SU-DHL-6 (cell line): ENCODE measurements around the gene CACNG7.
"Not testable (repeated sequence)": the region's sequence is repeated elsewhere in the genome, so short reads cannot be mapped to it uniquely, and the experiment has no call there.

Experiments used
- H2AFZ ChIP-seq: fragments of 200-600 bp; sonication (generic); 2 replicates; pipeline ENCODE4 v1.6.1; 2014; ENCODE audit warnings: low read depth, mild to moderate bottlenecking, moderate library complexity, mixed read lengths, antibody characterized with exemption, low read length; ENCODE audit not compliant: severe bottlenecking
- H3F3A ChIP-seq: fragments of 200-600 bp; shearing (Covaris generic); 2 replicates; pipeline ENCODE4 v1.6.0; 2016; ENCODE audit warnings: antibody characterized with exemption, mild to moderate bottlenecking; ENCODE audit not compliant: insufficient read depth
- H3K27ac ChIP-seq: fragments of 200-600 bp; sonication (generic); 2 replicates; pipeline ENCODE4 v1.5.1; 2016; ENCODE audit warnings: low read depth, mild to moderate bottlenecking, low read length, moderate library complexity, mixed read lengths
- H3K27me3 ChIP-seq: fragments of 200-600 bp; sonication (generic), shearing (Covaris generic); 2 replicates; pipeline ENCODE4 v1.6.0; 2014; ENCODE audit warnings: mild to moderate bottlenecking, low read length
- H3K36me3 ChIP-seq: fragments of 200-600 bp; sonication (generic); 2 replicates; pipeline ENCODE4 v1.6.1; 2014; ENCODE audit warnings: mild to moderate bottlenecking, low read length, mixed read lengths
- H3K4me2 ChIP-seq: fragments of 300-600, 200-600 bp; shearing (Covaris generic), sonication (generic); 2 replicates; pipeline ENCODE4 v1.6.0; 2014; ENCODE audit warnings: low read length, low read depth, mild to moderate bottlenecking; ENCODE audit not compliant: poor library complexity, severe bottlenecking
- H3K4me3 ChIP-seq: fragments of 200-600 bp; sonication (generic); 2 replicates; pipeline ENCODE4 v1.5.1; 2014; ENCODE audit warnings: antibody characterized with exemption, low read length, mild to moderate bottlenecking, mixed read lengths; ENCODE audit not compliant: insufficient read depth, poor library complexity, severe bottlenecking
- H3K79me2 ChIP-seq: fragments of 200-600 bp; sonication (generic); 2 replicates; pipeline ENCODE4 v1.6.1; 2014; ENCODE audit warnings: mild to moderate bottlenecking, low read length, moderate library complexity; ENCODE audit not compliant: insufficient read depth
- H3K9ac ChIP-seq: fragments of 200-600 bp; sonication (generic); 2 replicates; pipeline ENCODE4 v1.7.0; 2014; ENCODE audit warnings: mild to moderate bottlenecking, low read length
- H3K9me2 ChIP-seq: fragments of 200-600 bp; sonication (generic); replicated peaks from 2 replicates; pipeline ENCODE4 v1.6.1; 2014; ENCODE audit warnings: low read length; ENCODE audit not compliant: insufficient read depth
- H3K9me3 ChIP-seq: fragments of 200-600 bp; sonication (generic); 2 replicates; pipeline ENCODE4 v1.6.1; 2014; ENCODE audit warnings: low read length, mixed read lengths; ENCODE audit not compliant: insufficient read depth
- H4K20me1 ChIP-seq: fragments of 200-600 bp; sonication (generic); 2 replicates; pipeline ENCODE4 v1.6.1; 2014; ENCODE audit warnings: low read depth, mild to moderate bottlenecking, antibody characterized with exemption, low read length, moderate library complexity, mixed read lengths
- EZH2phosphoT487 ChIP-seq: fragments of 200-600 bp; sonication (generic), shearing (Covaris generic); conservative IDR thresholded peaks from 2 replicates; pipeline ENCODE4 v1.6.1; 2018; ENCODE audit warnings: mild to moderate bottlenecking, antibody characterized with exemption, low read length, moderate library complexity, mixed read lengths
- TF ChIP-seq, protein P1 (sequence below): fragments of 200-600 bp; sonication (generic); IDR thresholded peaks from one replicate; pipeline ENCODE4 v1.5.1; 2017; ENCODE audit warnings: antibody characterized with exemption, mild to moderate bottlenecking, low read length, moderate library complexity; ENCODE audit not compliant: insufficient read depth, poor library complexity, severe bottlenecking

The CACNG7 gene

DNA sequence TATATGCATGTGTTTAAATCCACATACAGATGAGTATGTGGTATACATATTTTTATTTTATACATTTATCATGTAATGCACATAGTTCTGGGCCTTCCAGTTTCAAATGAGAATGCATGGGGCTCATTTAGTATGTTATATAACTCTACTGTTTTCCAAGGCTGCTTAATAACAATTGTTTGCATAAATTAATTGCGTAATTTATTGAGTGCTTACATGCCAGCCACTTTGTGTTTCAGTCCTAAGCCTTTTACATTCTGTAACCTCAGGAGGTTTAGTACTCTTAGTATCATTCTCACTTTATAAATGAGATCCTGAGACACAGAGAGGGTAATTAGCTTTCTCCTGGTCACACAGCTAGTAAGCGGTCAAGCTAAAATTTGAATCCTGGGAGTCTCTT is 36.9 kb downstream of the CACNG7 start:
- Histone ChIP-seq H3K36me3 (no peaks in the 10 kb centered on the region), H3K4me3 (no peak overlapping the region), H3K9me3 (no peaks in the 10 kb centered on the region), H3K27me3 (no peaks in the 10 kb centered on the region), H2AFZ (no peak overlapping the region), H3K9me2 (no peaks in the 10 kb centered on the region), H4K20me1 (no peaks in the 10 kb centered on the region), H3K79me2 (no peaks in the 10 kb centered on the region), H3K9ac (no peak overlapping the region), H3K4me2 (no peak overlapping the region), H3K27ac (no peak overlapping the region), H3F3A (no peaks in the 10 kb centered on the region)
- TF ChIP-seq, protein P1, sequence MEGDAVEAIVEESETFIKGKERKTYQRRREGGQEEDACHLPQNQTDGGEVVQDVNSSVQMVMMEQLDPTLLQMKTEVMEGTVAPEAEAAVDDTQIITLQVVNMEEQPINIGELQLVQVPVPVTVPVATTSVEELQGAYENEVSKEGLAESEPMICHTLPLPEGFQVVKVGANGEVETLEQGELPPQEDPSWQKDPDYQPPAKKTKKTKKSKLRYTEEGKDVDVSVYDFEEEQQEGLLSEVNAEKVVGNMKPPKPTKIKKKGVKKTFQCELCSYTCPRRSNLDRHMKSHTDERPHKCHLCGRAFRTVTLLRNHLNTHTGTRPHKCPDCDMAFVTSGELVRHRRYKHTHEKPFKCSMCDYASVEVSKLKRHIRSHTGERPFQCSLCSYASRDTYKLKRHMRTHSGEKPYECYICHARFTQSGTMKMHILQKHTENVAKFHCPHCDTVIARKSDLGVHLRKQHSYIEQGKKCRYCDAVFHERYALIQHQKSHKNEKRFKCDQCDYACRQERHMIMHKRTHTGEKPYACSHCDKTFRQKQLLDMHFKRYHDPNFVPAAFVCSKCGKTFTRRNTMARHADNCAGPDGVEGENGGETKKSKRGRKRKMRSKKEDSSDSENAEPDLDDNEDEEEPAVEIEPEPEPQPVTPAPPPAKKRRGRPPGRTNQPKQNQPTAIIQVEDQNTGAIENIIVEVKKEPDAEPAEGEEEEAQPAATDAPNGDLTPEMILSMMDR = no peak
- no peak for TF ChIP-seq EZH2phosphoT487

DNA sequence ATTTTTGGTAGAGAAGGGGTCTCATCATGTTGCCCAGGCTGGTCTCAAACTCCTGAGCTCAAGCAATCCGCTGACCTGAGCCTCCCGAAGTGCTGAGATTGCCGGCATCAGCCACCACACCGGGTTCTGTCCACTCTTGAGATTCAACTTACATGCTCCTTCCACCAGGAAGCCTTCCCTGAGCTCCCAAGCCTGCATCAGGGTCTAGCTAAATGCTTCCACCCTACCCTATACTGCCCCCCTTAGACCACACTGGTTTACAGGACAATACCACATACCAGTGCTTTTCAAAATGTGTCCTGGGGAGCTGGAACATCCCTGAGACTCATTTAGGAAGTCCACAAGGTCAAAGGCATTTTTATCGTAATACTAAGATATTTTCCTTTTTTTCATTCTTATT is 38.5 kb downstream of the CACNG7 start:
- TF ChIP-seq EZH2phosphoT487 = no peak
- TF ChIP-seq, protein P1 = no peak
- H3K4me2 ChIP-seq = no peak overlapping the region
- H3K27me3 ChIP-seq = no peaks in the 10 kb centered on the region
- H3K9me3 ChIP-seq = no peaks in the 10 kb centered on the region
- H3K4me3 ChIP-seq = no peak overlapping the region
- no peak overlapping the region for H3K27ac ChIP-seq
- no peak overlapping the region for H3K9ac ChIP-seq
- H4K20me1 ChIP-seq = no peaks in the 10 kb centered on the region
- H3K36me3 ChIP-seq = no peaks in the 10 kb centered on the region
- H3K79me2 ChIP-seq = no peaks in the 10 kb centered on the region
- H3F3A ChIP-seq = no peaks in the 10 kb centered on the region
- no peaks in the 10 kb centered on the region for H3K9me2 ChIP-seq
- H2AFZ ChIP-seq = no peak overlapping the region

DNA sequence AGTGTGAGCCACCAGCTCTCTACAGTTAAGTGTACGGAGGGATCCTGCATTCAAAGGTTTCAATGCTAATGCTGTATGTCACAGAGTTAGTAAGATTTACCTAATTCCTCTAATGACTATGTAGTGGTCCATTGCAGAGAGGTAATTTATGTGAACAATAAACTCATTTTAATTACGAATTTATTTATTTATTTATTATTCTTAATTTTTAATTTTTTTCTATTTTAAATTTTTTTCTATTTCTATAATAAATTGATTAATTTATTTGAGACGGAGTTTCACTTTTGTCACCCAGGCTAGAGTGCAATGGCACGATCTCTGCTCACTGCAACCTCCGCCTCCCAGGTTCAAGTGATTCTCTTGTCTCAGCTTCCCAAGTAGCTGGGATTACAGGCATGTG is 39.5 kb downstream of the CACNG7 start:
- not testable (repeated sequence) for H3K9me2 ChIP-seq, H3K4me2 ChIP-seq, H2AFZ ChIP-seq, H3K27ac ChIP-seq, H4K20me1 ChIP-seq, H3K4me3 ChIP-seq, H3K27me3 ChIP-seq, H3F3A ChIP-seq, H3K79me2 ChIP-seq, H3K36me3 ChIP-seq, H3K9me3 ChIP-seq, H3K9ac ChIP-seq

DNA sequence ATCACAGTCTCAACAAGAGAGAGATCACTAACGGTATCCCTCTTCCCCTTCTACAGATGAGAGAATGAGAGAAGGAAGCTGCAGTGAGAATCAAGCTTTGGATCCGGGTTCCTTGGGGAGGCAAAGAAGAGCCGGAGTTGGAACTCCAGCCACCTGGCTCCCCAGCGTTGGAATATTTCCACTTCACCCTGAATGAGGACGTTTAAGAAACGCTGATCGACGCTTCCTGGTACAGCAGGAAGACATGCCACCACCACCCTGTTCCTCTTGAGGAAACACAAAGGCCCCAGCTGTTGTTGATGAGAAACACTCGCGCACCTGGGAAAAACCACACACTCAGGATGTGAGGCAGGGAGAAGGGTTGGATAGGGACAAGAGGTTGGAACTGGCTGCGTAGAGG is 42.4 kb downstream of the CACNG7 start:
- H3K36me3 ChIP-seq = no peaks in the 10 kb centered on the region
- no peaks in the 10 kb centered on the region for H3K9me3 ChIP-seq
- no peaks in the 10 kb centered on the region for H4K20me1 ChIP-seq
- no peak overlapping the region for H3K4me2 ChIP-seq
- TF ChIP-seq, protein P1 = no peak
- TF ChIP-seq EZH2phosphoT487 = no peak
- H3K9ac ChIP-seq = no peak overlapping the region
- H3F3A ChIP-seq = no peaks in the 10 kb centered on the region
- no peak overlapping the region for H2AFZ ChIP-seq
- H3K4me3 ChIP-seq = no peak overlapping the region
- no peaks in the 10 kb centered on the region for H3K27me3 ChIP-seq
- H3K79me2 ChIP-seq = no peaks in the 10 kb centered on the region
- no peaks in the 10 kb centered on the region for H3K9me2 ChIP-seq
- H3K27ac ChIP-seq = no peak overlapping the region
